GM12878 (cell line): ENCODE data around the gene ETV6. TPM values are rescaled to one million over a fixed set of nuclear protein-coding genes. Genes with fewer than 3 reads are reported as not detected.

Experiments used
- ATF2 ChIP-seq: IDR thresholded peaks from 2 replicates; pipeline ENCODE4 v1.6.1; 2012; ENCODE audit warnings: low read length, inconsistent platforms
- CHD2 ChIP-seq: IDR thresholded peaks from 2 replicates; pipeline ENCODE4 v1.6.1; 2011; ENCODE audit warnings: low read depth, low read length, improper control_type of control experiment, borderline replicate concordance
- CTCF ChIP-seq, 3 experiments: IDR thresholded peaks in 2 of 3; conservative IDR thresholded peaks in 1 of 3; 2 replicates each; pipeline ENCODE4 v1.5.1; 2011; ENCODE audit warnings: low read depth in 3 of 3, low read length in 3 of 3, mild to moderate bottlenecking in 3 of 3, control low read depth in 2 of 3, moderate library complexity in 2 of 3, inconsistent platforms in 1 of 3, mixed read lengths in 1 of 3; ENCODE audit not compliant: control insufficient read depth in 2 of 3, insufficient read depth in 1 of 3; ENCODE audit errors: extremely low read depth in 1 of 3
- DPF2 ChIP-seq: fragments of 450-650 bp; IDR thresholded peaks from 2 replicates; pipeline ENCODE4 v1.6.1; 2017; ENCODE audit warnings: mild to moderate bottlenecking
- EED ChIP-seq: sonication (generic); IDR thresholded peaks from 2 replicates; pipeline ENCODE4 v1.6.1; 2016; ENCODE audit warnings: antibody characterized with exemption, low read depth
- GATAD2B ChIP-seq: fragments of 450-650 bp; conservative IDR thresholded peaks from 2 replicates; pipeline ENCODE4 v1.6.1; 2017; ENCODE audit warnings: low read depth, mild to moderate bottlenecking, moderate library complexity
- NFIC ChIP-seq: IDR thresholded peaks from 2 replicates; pipeline ENCODE4 v1.6.1; 2012; ENCODE audit warnings: low read depth, mild to moderate bottlenecking, inconsistent platforms, low read length, moderate library complexity
- PAX8 ChIP-seq: fragments of 450-650 bp; IDR thresholded peaks from 2 replicates; pipeline ENCODE4 v1.6.1; 2017; ENCODE audit warnings: mild to moderate bottlenecking, moderate library complexity
- RBBP5 ChIP-seq: fragments of 200-600 bp; sonication (generic); conservative IDR thresholded peaks from 2 replicates; pipeline ENCODE4 v1.6.1; 2016
- RCOR1 ChIP-seq: conservative IDR thresholded peaks from 2 replicates; pipeline ENCODE4 v1.6.1; 2012; ENCODE audit warnings: low read depth, low read length, improper control_type of control experiment
- RELB ChIP-seq: fragments of 450-650 bp; IDR thresholded peaks from 2 replicates; pipeline ENCODE4 v1.6.1; 2017; ENCODE audit warnings: low read depth, mild to moderate bottlenecking, moderate library complexity
- SMC3 ChIP-seq: IDR thresholded peaks from 2 replicates; pipeline ENCODE4 v1.6.1; 2011; ENCODE audit warnings: low read length, improper control_type of control experiment, borderline replicate concordance
- SPI1 ChIP-seq: IDR thresholded peaks from 2 replicates; pipeline ENCODE4 v1.6.1; 2011; ENCODE audit warnings: low read depth, mild to moderate bottlenecking, low read length, moderate library complexity, borderline replicate concordance; ENCODE audit not compliant: insufficient read depth
- SREBF2 ChIP-seq: IDR thresholded peaks from 2 replicates; pipeline ENCODE4 v1.6.1; 2012; ENCODE audit warnings: mild to moderate bottlenecking, low read length
- WRNIP1 ChIP-seq: IDR thresholded peaks from 2 replicates; pipeline ENCODE4 v1.6.1; 2011; ENCODE audit warnings: low read depth, low read length, improper control_type of control experiment, borderline replicate concordance
- YY1 ChIP-seq: IDR thresholded peaks from 2 replicates; pipeline ENCODE4 v1.6.1; 2011; ENCODE audit warnings: low read depth, mild to moderate bottlenecking, low read length
- polyA plus RNA-seq, 11 experiments: library from polyadenylated mRNA; depleted of rRNA in 4 of 11; unstranded in 6 of 11; stranded (reverse) in 5 of 11; fragments of >200 nt; fragmentation: Nextera tagmentation in 4 of 11; fragmentation: Illumina TruSeq in 1 of 11; extraction: Ambion mirVana in 4 of 11; extraction: Trizol in 1 of 11; gene quantifications; 1 replicate in 1 of 11; 2 replicates in 10 of 11; pipeline versions ENCODE4 v1.2.1 to v1.2.3, GENCODE V29; 2011 to 2016; ENCODE audit warnings: inconsistent platforms in 2 of 11, missing spikeins in 2 of 11, low read depth in 1 of 11
- total RNA-seq, 4 experiments: library from RNA; depleted of rRNA in 3 of 4; stranded (reverse); fragments of >200 nt in 3 of 4; fragmentation: Illumina TruSeq in 1 of 4; extraction: Trizol in 1 of 4; gene quantifications; 2 replicates each; pipeline versions ENCODE4 v1.2.1 to v1.2.3, GENCODE V29; 2013 to 2021
- TF ChIP-seq, protein P1 (sequence below): fragments of 450-650 bp; IDR thresholded peaks from 2 replicates; pipeline ENCODE4 v1.6.1; 2017; ENCODE audit warnings: mild to moderate bottlenecking, moderate library complexity
- TF ChIP-seq, protein P2 (sequence below): IDR thresholded peaks from 2 replicates; pipeline ENCODE4 v1.6.1; 2012; ENCODE audit warnings: low read depth, low read length, improper control_type of control experiment

ETV6 gene
- total and polyA plus RNA-seq, 10 of the 15 experiments (the other 5 are each of a cell fraction or from before 2014, with no cell fraction given): 6.6 to 74.8 (median 24.6) TPM

DNA sequence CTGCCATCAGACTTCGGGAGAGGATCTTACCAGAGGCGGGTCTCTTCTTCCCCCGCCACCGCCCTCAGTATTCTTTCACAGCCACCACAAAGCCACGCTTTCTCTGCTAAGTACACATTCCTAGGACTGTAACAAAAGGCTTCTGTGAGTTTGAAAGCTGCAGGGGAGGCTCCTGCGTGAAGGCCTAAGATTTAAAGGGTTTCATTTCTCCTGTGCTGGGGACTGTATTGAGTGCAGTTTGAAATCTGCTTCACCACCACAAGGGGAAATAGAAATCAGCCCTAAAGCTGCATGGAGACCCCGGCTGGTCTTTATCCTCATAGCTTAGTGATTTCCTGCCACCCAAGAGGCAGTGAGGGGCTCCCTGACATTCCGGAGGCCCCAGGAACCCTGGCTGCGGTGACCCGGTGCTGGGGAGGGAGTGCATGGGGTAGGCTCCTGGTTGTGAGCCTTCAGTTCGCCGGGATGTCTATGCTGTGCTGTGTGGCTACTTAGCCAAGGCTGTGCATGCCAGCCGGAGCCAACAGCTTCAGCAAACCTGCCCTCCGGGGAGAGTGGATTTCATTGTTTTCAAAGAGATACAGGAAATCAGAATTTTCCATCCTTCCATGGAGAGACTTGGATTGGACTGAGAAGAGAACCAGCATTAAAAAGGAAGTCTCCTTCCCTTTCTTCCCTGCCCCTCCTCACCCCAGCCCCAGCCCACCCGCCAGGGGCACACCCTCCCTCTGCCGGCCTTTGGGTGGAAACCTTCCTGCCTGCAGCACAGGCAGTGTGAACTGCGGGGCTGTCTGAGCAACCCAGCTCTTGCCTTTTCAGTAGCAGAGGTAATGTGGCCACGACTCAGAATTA lies 163.3 kb downstream of the ETV6 start (continued):
- TF ChIP-seq ATF2: peak; percentile 31; the same call in 1 of the 2 replicates
- TF ChIP-seq SREBF2: no peak
- TF ChIP-seq NFIC: peak; percentile 41; the same call in 1 of the 2 replicates
- no peak for TF ChIP-seq RBBP5
- no peak for TF ChIP-seq PAX8
- TF ChIP-seq EED: peak; percentile 70
- TF ChIP-seq CHD2: peak; percentile 10; the same call in 1 of the 2 replicates
- TF ChIP-seq, protein P1, sequence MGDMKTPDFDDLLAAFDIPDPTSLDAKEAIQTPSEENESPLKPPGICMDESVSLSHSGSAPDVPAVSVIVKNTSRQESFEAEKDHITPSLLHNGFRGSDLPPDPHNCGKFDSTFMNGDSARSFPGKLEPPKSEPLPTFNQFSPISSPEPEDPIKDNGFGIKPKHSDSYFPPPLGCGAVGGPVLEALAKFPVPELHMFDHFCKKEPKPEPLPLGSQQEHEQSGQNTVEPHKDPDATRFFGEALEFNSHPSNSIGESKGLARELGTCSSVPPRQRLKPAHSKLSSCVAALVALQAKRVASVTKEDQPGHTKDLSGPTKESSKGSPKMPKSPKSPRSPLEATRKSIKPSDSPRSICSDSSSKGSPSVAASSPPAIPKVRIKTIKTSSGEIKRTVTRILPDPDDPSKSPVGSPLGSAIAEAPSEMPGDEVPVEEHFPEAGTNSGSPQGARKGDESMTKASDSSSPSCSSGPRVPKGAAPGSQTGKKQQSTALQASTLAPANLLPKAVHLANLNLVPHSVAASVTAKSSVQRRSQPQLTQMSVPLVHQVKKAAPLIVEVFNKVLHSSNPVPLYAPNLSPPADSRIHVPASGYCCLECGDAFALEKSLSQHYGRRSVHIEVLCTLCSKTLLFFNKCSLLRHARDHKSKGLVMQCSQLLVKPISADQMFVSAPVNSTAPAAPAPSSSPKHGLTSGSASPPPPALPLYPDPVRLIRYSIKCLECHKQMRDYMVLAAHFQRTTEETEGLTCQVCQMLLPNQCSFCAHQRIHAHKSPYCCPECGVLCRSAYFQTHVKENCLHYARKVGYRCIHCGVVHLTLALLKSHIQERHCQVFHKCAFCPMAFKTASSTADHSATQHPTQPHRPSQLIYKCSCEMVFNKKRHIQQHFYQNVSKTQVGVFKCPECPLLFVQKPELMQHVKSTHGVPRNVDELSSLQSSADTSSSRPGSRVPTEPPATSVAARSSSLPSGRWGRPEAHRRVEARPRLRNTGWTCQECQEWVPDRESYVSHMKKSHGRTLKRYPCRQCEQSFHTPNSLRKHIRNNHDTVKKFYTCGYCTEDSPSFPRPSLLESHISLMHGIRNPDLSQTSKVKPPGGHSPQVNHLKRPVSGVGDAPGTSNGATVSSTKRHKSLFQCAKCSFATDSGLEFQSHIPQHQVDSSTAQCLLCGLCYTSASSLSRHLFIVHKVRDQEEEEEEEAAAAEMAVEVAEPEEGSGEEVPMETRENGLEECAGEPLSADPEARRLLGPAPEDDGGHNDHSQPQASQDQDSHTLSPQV: 0 out of 2 replicates have a peak, but pooled peaks have one; percentile 44
- 0 out of 2 replicates have a peak, but pooled peaks have one; percentile 22 for TF ChIP-seq SPI1
- TF ChIP-seq YY1: no peak
- peak; percentile 30; the same call in 1 of the 2 replicates for TF ChIP-seq SMC3
- no peak for TF ChIP-seq RCOR1
- TF ChIP-seq RELB: peak; percentile 54; the same call in 1 of the 2 replicates
- TF ChIP-seq DPF2: 0 out of 2 replicates have a peak, but pooled peaks have one; percentile 41
- TF ChIP-seq CTCF (IDR thresholded peaks at IDR 0.05 in 2 of 3, conservative IDR thresholded peaks at IDR 0.05 in 1 of 3; ENCODE audit: control insufficient read depth in 2 of 3, extremely low read depth in 1 of 3, insufficient read depth in 1 of 3, low read depth in 3 of 3, low read length in 3 of 3): peak; percentile 19 to 38 (median 20); a peak in 4 of 6 replicates
- TF ChIP-seq, protein P2, sequence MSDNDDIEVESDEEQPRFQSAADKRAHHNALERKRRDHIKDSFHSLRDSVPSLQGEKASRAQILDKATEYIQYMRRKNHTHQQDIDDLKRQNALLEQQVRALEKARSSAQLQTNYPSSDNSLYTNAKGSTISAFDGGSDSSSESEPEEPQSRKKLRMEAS: no peak
- TF ChIP-seq GATAD2B: peak; percentile 59
- TF ChIP-seq WRNIP1: no peak
